Gastrocnemius medialis (tissue), 4 donors: ENCODE measurements around the gene SH3BP4. TPM values are rescaled to one million over a fixed set of nuclear protein-coding genes. Genes with fewer than 3 reads are reported as not detected.

ENCODE experiments used
- ATAC-seq, 2 donors: fragments of 150-250 bp; one replicate each; pipeline ENCODE4 v1.9.1; 2016
- DNase-seq, 2 donors: peaks; one replicate each; pipeline ENCODE4 v3.0.0-alpha.2; 2019
- H3K27ac ChIP-seq, 4 donors: fragments of 200-600 bp; sonication (generic); 1 replicate in 1 of 4; 2 replicates in 3 of 4; pipeline ENCODE4 v1.5.1; 2016 to 2018; ENCODE audit warnings: mild to moderate bottlenecking in 2 of 4, moderate library complexity in 1 of 4
- H3K27me3 ChIP-seq, 3 donors: fragments of 200-600 bp; sonication (generic) in 2 of 3; 1 replicate in 1 of 3; 2 replicates in 2 of 3; pipeline versions ENCODE4 v1.5.1 to v1.6.0; 2016 to 2019; ENCODE audit warnings: mild to moderate bottlenecking in 1 of 3, moderate library complexity in 1 of 3
- H3K36me3 ChIP-seq, 2 donors: fragments of 200-600 bp; sonication (generic) in 1 of 2; one replicate each; pipeline ENCODE4 v1.5.1; 2017 to 2018
- H3K4me1 ChIP-seq, 2 donors: fragments of 200-600 bp; sonication (generic) in 1 of 2; one replicate each; pipeline ENCODE4 v1.5.1; 2016 to 2017; ENCODE audit warnings: mild to moderate bottlenecking in 2 of 2
- H3K4me3 ChIP-seq, 4 donors: fragments of 200-600 bp; sonication (generic) in 3 of 4; 1 replicate in 1 of 4; 2 replicates in 3 of 4; pipeline ENCODE4 v1.5.1; 2016 to 2019; ENCODE audit warnings: mild to moderate bottlenecking in 2 of 4
- H3K9me3 ChIP-seq, 3 donors: fragments of 200-600 bp; sonication (generic) in 2 of 3; 1 replicate in 1 of 3; 2 replicates in 2 of 3; pipeline ENCODE4 v1.5.1; 2016 to 2019
- CTCF ChIP-seq, 5 experiments: fragments of 450-650 bp in 3 of 5; fragments of 200-600 bp in 2 of 5; sonication (generic) in 2 of 5; IDR thresholded peaks in 4 of 5; conservative IDR thresholded peaks in 1 of 5; 1 replicate in 4 of 5; 2 replicates in 1 of 5; pipeline ENCODE4 v1.5.1; 2016 to 2019; ENCODE audit warnings: antibody characterized with exemption in 5 of 5, mild to moderate bottlenecking in 3 of 5, moderate library complexity in 3 of 5
- POLR2A ChIP-seq, 2 donors: fragments of 450-650 bp; IDR thresholded peaks; one replicate each; pipeline ENCODE4 v1.6.1; 2017; ENCODE audit warnings: antibody characterized with exemption in 2 of 2, mild to moderate bottlenecking in 2 of 2, moderate library complexity in 2 of 2
- in situ Hi-C, 4 donors: fragments of 200-750 bp; cut with MboI; loops; one replicate each; pipeline versions ENCODE4 v1.15.0 to v1.8.0; 2017; ENCODE audit warnings: low sequenced_read_pairs in 4 of 4
- intact Hi-C: fragments of 100-400 bp; cut with DNase I; formaldehyde crosslinking; loops from one replicate; pipeline ENCODE4 v1.15.1; 2023; ENCODE audit warnings: low total_unique reads
- total RNA-seq, 4 donors: library from RNA; depleted of rRNA; stranded (reverse); fragments of >200 nt; gene quantifications; one replicate each; pipeline versions ENCODE4 v1.1.0 to v1.2.3, GENCODE V29; 2016

The SH3BP4 gene
- total RNA-seq, 4 donors from 2014 or later: 10.2 to 36.9 (median 15.9) TPM

- Histone ChIP-seq H3K4me3 (no peak overlapping the region), H3K4me1 (no peaks in the 10 kb centered on the region), H3K27me3 (no peaks in the 10 kb centered on the region), H3K36me3 (no peaks in the 10 kb centered on the region), H3K27ac (no peak overlapping the region), H3K9me3 (no peaks in the 10 kb centered on the region)
- no peak for ATAC-seq
- DNase-seq: no peak
- no peak for TF ChIP-seq POLR2A (IDR thresholded peaks at IDR 0.05)
- no peak for TF ChIP-seq CTCF (IDR thresholded peaks at IDR 0.05 in 4 of 5, conservative IDR thresholded peaks at IDR 0.05 in 1 of 5)
- in situ Hi-C loops: no loop called here
- intact Hi-C loops: no loop called here
Measured at GRCh38 chr2:234911271-234911670, 40.5 kb upstream of the SH3BP4 start.

GRCh38 chr2:234912437-234912836, 39.4 kb upstream of the SH3BP4 start:
- no peak overlapping the region for H3K4me3 ChIP-seq
- in situ Hi-C loops (no loop called here), intact Hi-C loops (no loop called here)
- no peak overlapping the region for H3K27ac ChIP-seq
- no peak for TF ChIP-seq CTCF (IDR thresholded peaks at IDR 0.05 in 4 of 5, conservative IDR thresholded peaks at IDR 0.05 in 1 of 5)
- TF ChIP-seq POLR2A (IDR thresholded peaks at IDR 0.05): no peak
- no peaks in the 10 kb centered on the region for H3K36me3 ChIP-seq
- H3K4me1 ChIP-seq: no peaks in the 10 kb centered on the region
- H3K9me3 ChIP-seq: no peaks in the 10 kb centered on the region
- DNase-seq (no peak), ATAC-seq (no peak)
- H3K27me3 ChIP-seq: no peaks in the 10 kb centered on the region

GRCh38 chr2:234913208-234913626, 38.6 kb upstream of the SH3BP4 start:
- TF ChIP-seq CTCF (IDR thresholded peaks at IDR 0.05 in 4 of 5, conservative IDR thresholded peaks at IDR 0.05 in 1 of 5) (no peak), POLR2A (IDR thresholded peaks at IDR 0.05) (no peak)
- H3K9me3 ChIP-seq: no peaks in the 10 kb centered on the region
- H3K27me3 ChIP-seq: no peaks in the 10 kb centered on the region
- no peak for ATAC-seq
- intact Hi-C loops (no loop called here), in situ Hi-C loops (no loop called here)
- no peaks in the 10 kb centered on the region for H3K36me3 ChIP-seq
- DNase-seq: no peak
- no peak overlapping the region for H3K27ac ChIP-seq
- H3K4me3 ChIP-seq: no peak overlapping the region
- no peaks in the 10 kb centered on the region for H3K4me1 ChIP-seq

- H3K4me3 ChIP-seq: no peak overlapping the region
- in situ Hi-C loops: no loop called here
- no peaks in the 10 kb centered on the region for H3K36me3 ChIP-seq
- no peaks in the 10 kb centered on the region for H3K27me3 ChIP-seq
- DNase-seq: no peak
- no peak overlapping the region for H3K27ac ChIP-seq
- H3K4me1 ChIP-seq: no peaks in the 10 kb centered on the region
- no peaks in the 10 kb centered on the region for H3K9me3 ChIP-seq
- intact Hi-C loops: no loop called here
- ATAC-seq: no peak
- TF ChIP-seq CTCF (IDR thresholded peaks at IDR 0.05 in 4 of 5, conservative IDR thresholded peaks at IDR 0.05 in 1 of 5) (no peak), POLR2A (IDR thresholded peaks at IDR 0.05) (no peak)
Measured at GRCh38 chr2:234914371-234915154, 37.3 kb upstream of the SH3BP4 start.

- DNase-seq: no peak
- Histone ChIP-seq H3K4me1 (no peaks in the 10 kb centered on the region), H3K36me3 (no peaks in the 10 kb centered on the region), H3K9me3 (no peaks in the 10 kb centered on the region), H3K27me3 (no peaks in the 10 kb centered on the region), H3K27ac (no peak overlapping the region), H3K4me3 (no peak overlapping the region)
- TF ChIP-seq CTCF (IDR thresholded peaks at IDR 0.05 in 4 of 5, conservative IDR thresholded peaks at IDR 0.05 in 1 of 5) (no peak), POLR2A (IDR thresholded peaks at IDR 0.05) (no peak)
- no peak for ATAC-seq
- in situ Hi-C loops: no loop called here
- intact Hi-C loops: no loop called here
Measured at GRCh38 chr2:234916674-234917073, 35.1 kb upstream of the SH3BP4 start.
